ENCODE results near the gene ARHGAP18. TPM values are rescaled to one million over a fixed set of nuclear protein-coding genes. Genes with fewer than 3 reads are reported as not detected.

ARHGAP18 gene
- total RNA-seq, 1 experiment from 2014 or later = 2.4 TPM

GRCh38 chr6:129542705-129543104, 167.3 kb downstream of the ARHGAP18 start:
- Histone ChIP-seq H3T11ph (ENCODE audit: low read length) (no peak overlapping the region), H3K56ac (ENCODE audit: insufficient read length, low read depth, low read length) (no peak overlapping the region), H2BK15ac (ENCODE audit: low read depth, low read length) (no peak overlapping the region), H4K20me1 (ENCODE audit: control insufficient read depth, insufficient read depth, insufficient read length) (no peaks in the 10 kb centered on the region), H3K23me2 (ENCODE audit: insufficient read length, low read depth, low read length, poor library complexity, severe bottlenecking) (no peaks in the 10 kb centered on the region), H2AK5ac (ENCODE audit: insufficient read length, low read length) (no peak overlapping the region), H4K8ac (replicated peaks; ENCODE audit: insufficient read length, low read depth, low read length) (no peak overlapping the region), H2BK20ac (ENCODE audit: low read depth, low read length, poor library complexity, severe bottlenecking) (no peak overlapping the region), H3K79me1 (ENCODE audit: insufficient read depth, low read depth, low read length, poor library complexity, severe bottlenecking) (no peaks in the 10 kb centered on the region), H3K27ac (ENCODE audit: insufficient read length, low read depth, low read length) (no peak overlapping the region), H3K14ac (ENCODE audit: insufficient read depth, low read length) (no peak overlapping the region), H3K9me3 (ENCODE audit: control insufficient read depth, low read depth, low read length) (no peaks in the 10 kb centered on the region), H2BK12ac (ENCODE audit: insufficient read length, low read depth, low read length) (no peak overlapping the region), H3K23ac (ENCODE audit: insufficient read length, low read depth, low read length) (no peak overlapping the region), H3K4me1 (ENCODE audit: insufficient read depth, low read length) (no peaks in the 10 kb centered on the region), H2AFZ (ENCODE audit: low read length) (no peak overlapping the region), H3K9ac (ENCODE audit: extremely low read depth, insufficient read length, low read length) (no peak overlapping the region), H3K18ac (ENCODE audit: insufficient read length, low read depth, low read length) (no peak overlapping the region), H3K4me2 (ENCODE audit: insufficient read depth, insufficient read length, low read length) (no peak overlapping the region), H3K27me3 (ENCODE audit: insufficient read depth, low read length) (no peaks in the 10 kb centered on the region), H4K5ac (ENCODE audit: insufficient read length, low read depth, low read length) (no peak overlapping the region), H4K91ac (ENCODE audit: insufficient read length, low read depth, low read length) (no peak overlapping the region), H3K79me2 (ENCODE audit: insufficient read depth, low read length) (no peaks in the 10 kb centered on the region), H2BK120ac (ENCODE audit: low read depth, low read length, poor library complexity, severe bottlenecking) (no peak overlapping the region), H3K4ac (ENCODE audit: low read depth, low read length) (no peak overlapping the region), H2BK5ac (ENCODE audit: insufficient read length, low read length) (no peak overlapping the region)
- Mint-ChIP-seq H3K4me3 (no peak overlapping the region), H3K27me3 (ENCODE audit: low read depth) (no peaks in the 10 kb centered on the region), H3K4me1 (no peaks in the 10 kb centered on the region), H3K9me3 (no peaks in the 10 kb centered on the region), H3K27ac (no peak overlapping the region), H3K36me3 (ENCODE audit: insufficient read depth in 1 of 3, low read depth in 3 of 3) (no peaks in the 10 kb centered on the region)
- WGBS (ENCODE audit: extremely low coverage, insufficient read length, low lambda C conversion rate) = 100% methylated on average over 1 of the region's 2 CpGs
- TF ChIP-seq CTCF (conservative IDR thresholded peaks at IDR 0.05) = no peak
- no peak for DNase-seq
